HG03565 (cell line): ENCODE measurements around the gene LCLAT1.

Source experiments
- ATAC-seq: cut with Tn5 transposase; IDR thresholded peaks from one replicate; pipeline ENCODE4 v1.9.1; 2021; ENCODE audit warnings: mild to moderate bottlenecking, moderate library complexity; ENCODE audit not compliant: unreplicated experiment

LCLAT1 gene

DNA sequence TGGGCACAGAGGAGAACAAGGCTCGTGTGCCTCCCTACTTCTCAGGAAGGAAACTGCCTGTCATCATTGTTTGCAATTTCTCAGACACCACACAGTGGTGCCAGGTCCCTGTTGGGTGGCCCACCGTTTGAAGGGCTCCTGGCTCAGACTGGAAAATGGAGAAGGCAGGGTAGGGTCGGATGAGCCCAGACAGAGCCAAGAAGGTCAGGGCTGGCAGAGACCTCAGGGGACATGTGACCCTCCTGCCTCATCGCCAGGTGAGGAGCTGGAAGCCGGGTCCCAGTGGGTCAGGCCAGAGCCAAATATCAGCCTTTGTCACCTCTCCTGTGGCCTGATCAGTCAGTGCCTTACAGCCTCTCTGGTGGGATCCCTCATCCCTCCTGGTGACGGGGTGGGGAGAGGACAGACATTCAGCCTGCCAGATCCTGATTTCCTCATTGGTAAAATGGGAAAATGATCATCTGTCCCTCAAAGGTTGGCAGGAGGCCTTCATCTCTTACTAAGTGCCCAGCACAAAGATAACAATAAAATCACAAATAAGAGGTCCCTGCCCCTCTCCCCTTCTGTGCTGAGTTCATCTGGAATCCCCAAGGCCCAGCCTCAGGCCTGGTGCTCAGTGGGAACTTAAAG lies 242.6 kb downstream of the LCLAT1 start:
- ATAC-seq = no peak

DNA sequence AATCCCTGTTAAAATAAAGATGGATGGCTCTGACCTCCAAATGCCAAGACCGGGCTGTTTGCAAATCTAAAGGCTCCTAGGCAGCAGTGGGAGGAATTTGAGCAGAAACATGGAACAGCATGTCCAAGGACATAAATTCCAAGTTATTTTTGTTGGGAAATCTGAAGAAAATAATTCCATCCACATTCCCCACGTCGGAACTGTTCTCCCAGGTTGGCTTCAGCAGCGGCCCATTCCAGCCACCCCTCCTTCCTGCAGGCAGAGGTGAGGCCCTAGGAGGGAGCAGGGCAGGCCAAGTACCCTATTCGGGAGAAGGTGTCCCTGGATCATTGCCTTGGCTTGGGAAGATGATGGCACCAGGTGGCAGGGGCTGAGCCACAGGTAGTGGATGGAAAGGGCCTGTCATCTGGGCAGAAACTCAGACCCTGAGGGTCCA lies 243.1 kb downstream of the LCLAT1 start:
- no peak for ATAC-seq

DNA sequence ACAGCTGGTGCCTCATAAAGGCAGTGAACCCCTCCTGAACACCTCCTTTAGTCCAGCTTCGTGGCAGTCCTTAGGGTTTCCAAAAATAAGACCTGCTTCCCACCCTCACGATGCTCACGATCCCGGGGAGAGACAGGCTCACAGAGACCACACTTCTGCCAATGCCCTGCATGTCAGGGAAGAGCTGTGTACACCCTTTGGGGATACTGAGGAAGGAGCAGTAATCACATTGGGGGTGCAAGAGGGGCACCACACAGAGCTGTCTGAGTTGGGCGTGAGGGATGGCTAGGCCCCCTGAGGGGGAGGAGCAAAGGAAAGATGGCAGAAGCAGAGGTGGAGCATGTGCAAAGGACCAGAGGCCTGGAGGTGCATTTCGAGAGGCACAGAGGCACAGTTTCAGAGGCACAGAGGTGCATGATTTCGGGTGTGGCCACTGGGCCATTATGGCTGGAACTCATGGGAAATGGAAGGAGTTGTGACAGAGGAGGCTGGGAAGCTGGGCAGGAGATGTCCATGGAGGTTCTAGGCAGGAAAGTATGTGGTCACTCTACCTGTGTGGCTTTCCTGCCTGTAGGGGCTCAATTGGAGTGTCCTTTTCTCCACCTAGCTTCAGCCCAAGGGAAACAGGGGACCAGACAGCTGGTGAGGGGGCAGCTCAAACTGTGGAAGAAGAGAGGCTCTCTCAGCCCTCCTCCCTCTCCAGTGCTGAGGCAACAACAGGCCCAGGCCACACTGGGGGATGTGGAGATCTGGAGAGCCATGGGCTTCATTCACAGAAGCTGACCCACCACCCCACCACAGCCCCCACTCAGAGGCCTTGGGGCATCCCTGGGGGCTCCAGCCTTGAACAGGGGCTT lies 244.3 kb downstream of the LCLAT1 start:
- no peak for ATAC-seq

DNA sequence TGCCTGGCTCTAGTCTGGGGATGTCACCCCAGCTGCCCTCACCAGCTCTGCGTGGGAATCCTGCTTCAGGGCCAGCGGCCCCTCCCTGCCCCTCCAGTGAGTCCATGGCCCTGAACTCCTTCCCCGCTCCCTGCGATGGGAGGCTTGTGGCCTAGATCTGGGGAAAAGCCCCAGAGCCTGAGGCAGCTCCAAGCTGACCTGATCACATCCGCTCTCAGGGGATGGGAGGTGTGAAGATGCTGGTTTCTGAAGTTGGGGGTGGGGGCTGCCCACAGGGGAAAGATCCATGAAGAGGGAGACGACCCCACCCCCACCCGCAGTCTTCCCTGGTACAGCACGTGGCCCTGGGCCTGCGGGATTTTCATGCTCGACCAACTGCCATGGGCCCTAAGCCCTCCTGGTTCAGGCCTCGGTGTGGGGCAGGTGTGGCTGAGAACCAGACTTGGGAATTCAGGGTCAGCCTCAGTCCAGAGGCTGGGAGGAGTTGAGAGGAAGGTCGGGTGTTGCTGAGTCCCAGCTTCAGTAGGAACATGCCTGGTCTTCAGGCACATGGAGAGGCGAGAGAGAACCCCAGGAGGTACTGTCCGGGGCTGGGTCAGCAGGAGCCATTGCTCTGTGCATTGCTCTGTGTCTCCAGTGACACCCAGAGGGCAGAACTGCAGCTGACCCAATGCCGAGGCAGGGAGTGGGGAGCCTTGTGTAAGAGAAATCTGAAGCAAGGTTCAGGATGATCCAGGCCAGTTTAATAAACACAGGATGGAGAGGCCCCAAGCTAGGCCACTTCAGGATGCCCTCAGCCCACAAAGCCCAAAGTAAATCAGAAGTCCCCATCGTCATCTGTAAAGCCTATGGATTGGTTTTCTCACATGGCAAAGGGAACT lies 245.1 kb downstream of the LCLAT1 start:
- no peak for ATAC-seq

DNA sequence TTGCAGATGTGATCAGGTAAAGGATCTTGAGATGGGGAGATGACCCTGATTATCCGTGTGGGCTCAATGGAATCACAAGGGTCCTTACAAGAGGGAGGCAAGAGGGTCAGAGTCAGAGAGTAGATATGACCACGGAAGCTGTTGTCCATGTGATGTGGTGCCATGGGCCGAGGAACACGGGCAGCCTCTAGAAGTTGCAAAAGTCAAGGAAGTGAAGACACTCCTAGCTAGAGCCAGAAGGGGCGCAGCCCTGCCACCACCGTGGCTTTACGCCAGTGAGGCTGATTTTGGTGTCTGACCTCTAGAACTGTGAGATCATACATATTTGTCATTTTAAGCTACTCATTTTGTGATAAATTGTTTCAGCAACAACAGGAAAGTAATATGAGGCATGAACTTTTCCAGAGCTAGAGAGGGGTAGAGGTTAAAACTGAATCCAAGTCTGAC lies 245.8 kb downstream of the LCLAT1 start:
- ATAC-seq = no peak
